HepG2 (cell line): Measurements from ENCODE around the gene KRTCAP3. TPM values are rescaled to one million over a fixed set of nuclear protein-coding genes. Genes with fewer than 3 reads are reported as not detected.
A peak's percentile ranks its signal among the peaks of the same experiment; 100 is the strongest.

Experiments
- ELF4 ChIP-seq: sonication (generic); formaldehyde crosslinking; IDR thresholded peaks from 2 replicates; pipeline ENCODE4 v1.5.0; 2020; ENCODE audit warnings: missing genetic modification reagents, mild to moderate bottlenecking, moderate library complexity, borderline replicate concordance
- EP300 ChIP-seq, 3 experiments: sonication (generic) in 1 of 3; formaldehyde crosslinking in 1 of 3; IDR thresholded peaks; 2 replicates each; pipeline versions ENCODE4 v1.5.1 to v1.6.1; 2011 to 2020; ENCODE audit warnings: low read depth in 2 of 3, low read length in 2 of 3, borderline replicate concordance in 1 of 3, improper control_type of control experiment in 1 of 3, mild to moderate bottlenecking in 1 of 3, missing genetic modification reagents in 1 of 3, moderate library complexity in 1 of 3
- GATAD2A ChIP-seq: IDR thresholded peaks from 2 replicates; pipeline ENCODE4 v1.6.1; 2016
- HES4 ChIP-seq: sonication (generic); formaldehyde crosslinking; IDR thresholded peaks from 2 replicates; pipeline ENCODE4 v1.9.0; 2021; ENCODE audit warnings: mild to moderate bottlenecking, missing genetic modification reagents, borderline replicate concordance
- IKZF4 ChIP-seq: sonication (generic); formaldehyde crosslinking; IDR thresholded peaks from 2 replicates; pipeline ENCODE4 v1.5.1; 2020; ENCODE audit warnings: borderline replicate concordance, mild to moderate bottlenecking, low read depth, missing genetic modification reagents; ENCODE audit errors: not compliant biosample characterization
- JUND ChIP-seq: sonication (generic); formaldehyde crosslinking; IDR thresholded peaks from 2 replicates; pipeline ENCODE4 v1.8.0; 2022; ENCODE audit warnings: mild to moderate bottlenecking, missing genetic modification reagents
- KAT2B ChIP-seq: fragments of 150-350 bp; IDR thresholded peaks from 2 replicates; pipeline ENCODE4 v1.6.1; 2014; ENCODE audit warnings: low read depth, low read length, borderline replicate concordance
- KMT2B ChIP-seq: IDR thresholded peaks from 2 replicates; pipeline ENCODE4 v1.6.1; 2016; ENCODE audit warnings: missing genetic modification reagents, missing compliant biosample characterization
- POLR2AphosphoS2 ChIP-seq: IDR thresholded peaks from 2 replicates; pipeline ENCODE4 v1.6.1; 2011; ENCODE audit warnings: low read depth, low read length, improper control_type of control experiment
- SMC3 ChIP-seq: IDR thresholded peaks from 2 replicates; pipeline ENCODE4 v1.6.1; 2011; ENCODE audit warnings: low read length, improper control_type of control experiment
- SMYD3 ChIP-seq: sonication (generic); formaldehyde crosslinking; IDR thresholded peaks from 2 replicates; pipeline ENCODE4 v1.8.1; 2023; ENCODE audit warnings: mild to moderate bottlenecking, missing genetic modification reagents
- TRAFD1 ChIP-seq: sonication (generic); formaldehyde crosslinking; IDR thresholded peaks from 2 replicates; pipeline ENCODE4 v1.5.1; 2020; ENCODE audit warnings: missing genetic modification reagents, mild to moderate bottlenecking, borderline replicate concordance
- ZNF260 ChIP-seq: sonication (generic); formaldehyde crosslinking; IDR thresholded peaks from 2 replicates; pipeline ENCODE4 v1.4.0; 2020; ENCODE audit warnings: missing genetic modification reagents, low read depth, mild to moderate bottlenecking, borderline replicate concordance
- ZNF318 ChIP-seq: sonication (generic); formaldehyde crosslinking; IDR thresholded peaks from 2 replicates; pipeline ENCODE4 v1.4.0; 2020; ENCODE audit warnings: mild to moderate bottlenecking, missing genetic modification reagents
- ZNF335 ChIP-seq: sonication (generic); formaldehyde crosslinking; IDR thresholded peaks from 2 replicates; pipeline ENCODE4 v1.4.0; 2020; ENCODE audit warnings: missing genetic modification reagents
- ZNF710 ChIP-seq: sonication (generic); formaldehyde crosslinking; IDR thresholded peaks from 2 replicates; pipeline ENCODE4 v1.5.0; 2020; ENCODE audit warnings: mild to moderate bottlenecking, missing genetic modification reagents, borderline replicate concordance
- ZSCAN30 ChIP-seq: sonication (generic); formaldehyde crosslinking; IDR thresholded peaks from 2 replicates; pipeline ENCODE4 v1.5.0; 2020; ENCODE audit warnings: mild to moderate bottlenecking, missing genetic modification reagents
- polyA plus RNA-seq, 8 experiments: library from polyadenylated mRNA; depleted of rRNA in 3 of 8; stranded (reverse) in 7 of 8; unstranded in 1 of 8; fragments of >200 nt; fragmentation: Illumina TruSeq in 4 of 8; extraction: Trizol in 4 of 8; gene quantifications; 2 replicates each; pipeline versions ENCODE4 v1.2.1 to v1.2.3, GENCODE V29; 2011 to 2016; ENCODE audit warnings: low read depth in 4 of 8, missing spikeins in 1 of 8, mixed read lengths in 1 of 8; ENCODE audit not compliant: insufficient read depth in 1 of 8
- total RNA-seq, 5 experiments: library from RNA; depleted of rRNA; stranded (reverse); fragments of >200 nt; fragmentation: Illumina TruSeq; extraction: Trizol; gene quantifications; 2 replicates each; pipeline ENCODE4 v1.2.3, GENCODE V29; 2016; ENCODE audit warnings: low read depth in 1 of 5

The KRTCAP3 gene
- total and polyA plus RNA-seq, 2 of the 13 experiments (the other 11 are each of a cell fraction or from before 2014, with no cell fraction given): 2.1 to 4.5 TPM

- no peak for TF ChIP-seq ZNF710 (CRISPR knock-in tag)
- no peak for TF ChIP-seq POLR2AphosphoS2
- 0 out of 2 replicates have a peak, but pooled peaks have one; percentile 33 for TF ChIP-seq KMT2B (CRISPR knock-in tag)
- no peak for TF ChIP-seq IKZF4 (CRISPR knock-in tag)
- TF ChIP-seq SMC3: peak; percentile 96
- TF ChIP-seq HES4: no peak
- TF ChIP-seq JUND (CRISPR knock-in tag): no peak
- peak; percentile 28; the same call in 1 of the 2 replicates for TF ChIP-seq GATAD2A
- TF ChIP-seq ZNF318 (CRISPR knock-in tag): no peak
- no peak for TF ChIP-seq EP300 (IDR thresholded peaks at IDR 0.05; ENCODE audit: low read depth in 2 of 2, low read length in 2 of 2)
- TF ChIP-seq EP300 (CRISPR knock-in tag; IDR thresholded peaks at IDR 0.05; ENCODE audit: borderline replicate concordance): no peak
- no peak for TF ChIP-seq ZNF260 (CRISPR knock-in tag)
- TF ChIP-seq ZNF335 (CRISPR knock-in tag): no peak
- TF ChIP-seq TRAFD1 (CRISPR knock-in tag): no peak
- TF ChIP-seq ZSCAN30 (CRISPR knock-in tag): no peak
- TF ChIP-seq SMYD3 (CRISPR knock-in tag): no peak
- TF ChIP-seq KAT2B: no peak
- no peak for TF ChIP-seq ELF4 (CRISPR knock-in tag)
Measured at GRCh38 chr2:27407798-27408491, 34.2 kb upstream of the KRTCAP3 start (continued).
